DMS153 treated with DMSO at 0.1 percent for 48 hours (cell line): Measurements from ENCODE around the gene GPR139.

ENCODE experiments used
- DNase-seq: peaks from one replicate; lab custom pipeline; 2025; ENCODE audit not compliant: unreplicated experiment; lab: John Stamatoyannopoulos, UW

GPR139 gene

GRCh38 chr16:20073203-20074098 lies at the start of gene GPR139:
Gene GPR139 (minus strand): TSS chr16:20073890. CDS start chr16:20073616, 274 bp downstream.
- no peak for DNase-seq

GRCh38 chr16:20122011-20122410 lies 48.3 kb upstream of the GPR139 start:
- no peak for DNase-seq

GRCh38 chr16:20114356-20114755 lies 40.7 kb upstream of the GPR139 start:
- DNase-seq = no peak

GRCh38 chr16:20111143-20111542 lies 37.5 kb upstream of the GPR139 start:
- DNase-seq = no peak

GRCh38 chr16:20107083-20107482 lies 33.4 kb upstream of the GPR139 start:
- no peak for DNase-seq

GRCh38 chr16:20104563-20105183 lies 31.0 kb upstream of the GPR139 start:
- no peak for DNase-seq

GRCh38 chr16:20102521-20102920 lies 28.8 kb upstream of the GPR139 start:
- DNase-seq = no peak

- DNase-seq = no peak
These were observed 28.3 kb upstream of the GPR139 start for GRCh38 chr16:20102021-20102420.

GRCh38 chr16:20099375-20099774 lies 25.7 kb upstream of the GPR139 start:
- no peak for DNase-seq

GRCh38 chr16:20094157-20094556 lies 20.5 kb upstream of the GPR139 start:
- DNase-seq = no peak

GRCh38 chr16:20089246-20089965 lies 15.7 kb upstream of the GPR139 start:
- no peak for DNase-seq

- no peak for DNase-seq
These were observed 11.0 kb upstream of the GPR139 start for GRCh38 chr16:20084624-20085226.

GRCh38 chr16:20079106-20079505 lies 5.4 kb upstream of the GPR139 start:
- no peak for DNase-seq

GRCh38 chr16:20075243-20075642 lies 1.6 kb upstream of the GPR139 start:
- no peak for DNase-seq

GRCh38 chr16:20074099-20074991 lies 655 bp upstream of the GPR139 start:
- no peak for DNase-seq

GRCh38 chr16:20072874-20073202 lies 852 bp downstream of the GPR139 start:
- no peak for DNase-seq

- DNase-seq = no peak
These were observed 1.4 kb downstream of the GPR139 start for GRCh38 chr16:20072146-20072873.

GRCh38 chr16:20064931-20065330 lies 8.8 kb downstream of the GPR139 start:
- no peak for DNase-seq

- no peak for DNase-seq
These were observed 9.2 kb downstream of the GPR139 start for GRCh38 chr16:20064520-20064919.

GRCh38 chr16:20061132-20061531 lies 12.6 kb downstream of the GPR139 start:
- no peak for DNase-seq
